NCI-H1105 (cell line): Measurements from ENCODE around the gene DCTPP1.

ENCODE experiments used
- DNase-seq: peaks from one replicate; lab custom pipeline; 2025; lab: John Stamatoyannopoulos, UW

The DCTPP1 gene

GRCh38 chr16:30381291-30382041 lies 48.4 kb downstream of the DCTPP1 start:
- no peak for DNase-seq

- no peak for DNase-seq
Observed at GRCh38 chr16:30380803-30381208, 49.0 kb downstream of the DCTPP1 start.

GRCh38 chr16:30380072-30380802 lies 49.6 kb downstream of the DCTPP1 start:
- no peak for DNase-seq

DNA sequence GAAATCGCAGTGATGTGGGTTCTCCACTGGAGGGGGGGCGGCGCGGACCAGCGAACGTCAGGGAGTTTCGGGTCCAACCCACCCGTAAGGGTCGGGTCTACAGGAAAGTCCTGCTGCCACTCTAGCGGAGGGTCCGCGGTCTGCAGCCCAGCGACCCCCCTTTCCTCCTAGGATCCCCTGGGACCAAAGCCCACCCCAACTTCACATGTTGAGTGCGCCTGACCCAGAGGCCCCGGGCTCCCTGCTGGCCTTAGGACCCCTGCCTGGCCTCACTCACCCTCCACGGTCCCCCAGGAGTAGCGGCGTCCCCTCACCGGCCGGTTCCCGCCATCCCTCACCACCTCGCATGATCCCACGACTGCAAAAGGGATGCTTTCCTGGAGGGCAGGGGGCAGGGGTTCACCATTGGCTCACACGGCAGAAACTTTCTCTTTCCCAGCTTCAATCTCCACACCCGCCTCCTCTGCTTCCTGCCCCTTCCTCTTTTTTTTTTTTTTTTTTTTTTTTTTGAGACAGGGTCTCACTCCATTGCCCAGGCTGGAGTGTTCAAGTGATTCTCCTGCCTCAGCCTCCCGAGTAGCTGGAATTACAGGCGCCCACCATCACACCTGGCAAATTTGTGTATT lies 50.6 kb downstream of the DCTPP1 start:
- DNase-seq, result no peak

GRCh38 chr16:30378236-30379157 lies 51.3 kb downstream of the DCTPP1 start:
- peak; percentile 96 for DNase-seq

- DNase-seq, result peak; percentile 77
Observed at GRCh38 chr16:30377812-30378235, 52.0 kb downstream of the DCTPP1 start.

DNA sequence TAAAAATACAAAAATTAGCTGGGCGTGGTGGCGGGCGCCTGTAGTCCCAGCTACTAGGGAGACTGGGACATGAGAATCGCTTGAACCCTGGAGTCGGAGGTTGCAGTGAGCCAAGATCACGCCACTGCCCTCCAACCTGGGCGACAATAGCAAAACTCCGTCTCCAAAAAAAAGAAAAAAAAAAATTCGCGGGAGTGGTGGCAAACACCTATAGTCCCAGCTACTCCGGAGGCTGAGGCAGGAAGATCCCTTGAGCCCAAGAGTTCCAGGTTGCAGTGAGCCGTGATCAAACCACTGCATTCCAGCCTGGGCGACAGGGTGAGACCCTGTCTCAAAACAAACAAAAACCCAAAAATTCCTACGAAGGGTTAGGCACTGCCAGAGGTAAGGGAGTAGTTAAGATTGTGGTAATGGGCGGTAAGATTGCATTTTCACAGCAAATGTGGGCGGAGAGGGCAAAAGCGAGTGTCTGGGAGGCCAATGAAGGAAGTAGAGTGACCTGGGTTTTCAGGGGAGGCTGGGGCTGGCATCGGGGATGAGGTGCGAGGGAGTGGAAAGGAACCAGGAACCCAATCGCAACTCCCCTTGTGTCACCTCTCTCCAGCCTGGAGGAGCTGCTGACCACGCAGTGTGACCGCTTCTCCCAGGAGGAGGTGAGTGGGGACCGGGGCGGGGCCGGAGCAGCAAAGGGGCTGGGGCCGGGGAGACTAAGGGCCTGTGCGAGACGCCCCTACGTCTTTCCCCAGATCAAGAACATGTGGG lies 52.6 kb downstream of the DCTPP1 start:
- no peak for DNase-seq

- no peak for DNase-seq
Observed at GRCh38 chr16:30376461-30376902, 53.3 kb downstream of the DCTPP1 start.

DNA sequence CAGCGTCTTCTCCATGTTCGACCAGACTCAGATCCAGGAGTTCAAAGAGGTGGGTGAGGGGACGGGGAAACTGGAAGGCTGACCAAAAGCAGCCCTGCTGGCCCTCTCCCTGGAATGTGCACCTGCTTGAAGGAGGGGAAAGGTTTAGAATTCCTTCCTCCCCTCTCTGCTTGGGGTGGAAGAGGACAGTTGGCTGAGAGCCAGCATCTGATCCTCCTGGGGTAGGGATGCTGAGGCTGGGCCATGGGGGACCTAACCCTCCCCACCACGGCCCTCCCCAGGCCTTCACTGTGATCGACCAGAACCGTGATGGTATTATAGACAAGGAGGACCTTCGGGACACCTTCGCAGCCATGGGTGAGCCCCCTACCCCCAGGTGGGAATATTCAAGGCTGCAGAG lies 54.0 kb downstream of the DCTPP1 start:
- DNase-seq, result no peak

DNA sequence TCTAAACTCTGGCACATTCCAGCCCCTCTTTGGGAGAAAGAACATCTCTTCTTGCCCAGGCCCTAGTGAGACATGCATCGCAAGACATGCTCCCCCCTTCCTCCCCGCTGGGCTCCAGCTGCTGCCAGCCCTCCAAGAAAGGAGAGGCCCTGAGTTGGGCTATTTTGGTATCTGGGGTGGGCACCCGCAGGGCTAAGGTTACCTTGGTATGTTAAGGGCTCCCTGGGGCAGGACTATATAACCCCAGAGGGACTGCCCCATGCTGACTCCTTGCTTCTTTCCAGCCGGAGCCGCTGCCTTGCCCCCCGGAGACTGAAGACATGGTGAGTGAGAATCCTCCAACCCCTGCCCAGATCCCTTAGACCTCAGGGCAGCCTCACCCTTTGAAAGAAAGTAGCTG lies 55.3 kb downstream of the DCTPP1 start, which contains the start of gene MYL11:
TSS of gene MYL11 (plus strand) at position 265 of the 400 bp plus-strand sequence. CDS start at position 321, 56 bp downstream.
- DNase-seq, result no peak
